ENCODE results near the gene CNPY4.

The CNPY4 gene

GRCh38 chr7:100167912-100168323 lies 48.5 kb downstream of the CNPY4 start:
- DNase-seq (ENCODE audit: low read depth in 3 of 3), result no peak

DNA sequence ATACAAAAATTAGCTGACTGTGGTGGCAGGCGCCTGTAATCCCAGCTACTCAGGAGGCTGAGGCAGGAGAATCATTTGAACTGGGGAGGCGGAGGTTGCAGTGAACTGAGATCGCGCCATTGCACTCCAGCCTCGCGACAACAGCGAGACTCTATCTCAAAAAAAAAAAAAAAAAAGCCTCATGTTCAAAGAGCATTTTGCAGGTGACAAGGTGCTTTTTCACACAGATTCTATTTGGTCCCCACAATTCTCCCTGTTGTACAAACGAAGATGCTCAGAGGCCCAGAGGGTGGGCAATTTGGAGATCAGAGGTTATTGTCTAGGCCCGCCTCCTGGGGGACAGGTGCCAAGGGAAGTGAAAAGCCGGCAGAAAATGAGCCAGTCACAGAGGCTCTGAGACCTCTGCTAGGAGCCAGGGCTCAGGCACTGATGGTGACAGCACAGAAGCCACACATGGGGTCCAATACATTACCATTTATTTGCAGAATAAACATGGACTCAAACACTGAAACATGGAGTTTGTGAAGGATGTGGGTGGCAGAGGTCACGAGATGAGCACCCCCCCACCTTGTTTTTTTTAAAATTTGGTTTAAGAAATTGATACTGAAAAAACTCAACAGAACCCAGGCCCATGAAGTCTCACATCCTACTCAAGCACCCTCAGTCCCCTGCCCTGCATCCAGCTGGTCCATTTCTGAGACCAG lies 49.9 kb downstream of the CNPY4 start:
- no peak for DNase-seq (ENCODE audit: low read depth in 3 of 3)

GRCh38 chr7:100170101-100170897 lies 50.9 kb downstream of the CNPY4 start:
- DNase-seq (ENCODE audit: low read depth in 3 of 3), result no peak

GRCh38 chr7:100171087-100171681 lies 51.8 kb downstream of the CNPY4 start:
- DNase-seq (ENCODE audit: low read depth in 3 of 3), result no peak

GRCh38 chr7:100171840-100172239 lies 52.4 kb downstream of the CNPY4 start:
- DNase-seq (ENCODE audit: low read depth in 3 of 3), result no peak

DNA sequence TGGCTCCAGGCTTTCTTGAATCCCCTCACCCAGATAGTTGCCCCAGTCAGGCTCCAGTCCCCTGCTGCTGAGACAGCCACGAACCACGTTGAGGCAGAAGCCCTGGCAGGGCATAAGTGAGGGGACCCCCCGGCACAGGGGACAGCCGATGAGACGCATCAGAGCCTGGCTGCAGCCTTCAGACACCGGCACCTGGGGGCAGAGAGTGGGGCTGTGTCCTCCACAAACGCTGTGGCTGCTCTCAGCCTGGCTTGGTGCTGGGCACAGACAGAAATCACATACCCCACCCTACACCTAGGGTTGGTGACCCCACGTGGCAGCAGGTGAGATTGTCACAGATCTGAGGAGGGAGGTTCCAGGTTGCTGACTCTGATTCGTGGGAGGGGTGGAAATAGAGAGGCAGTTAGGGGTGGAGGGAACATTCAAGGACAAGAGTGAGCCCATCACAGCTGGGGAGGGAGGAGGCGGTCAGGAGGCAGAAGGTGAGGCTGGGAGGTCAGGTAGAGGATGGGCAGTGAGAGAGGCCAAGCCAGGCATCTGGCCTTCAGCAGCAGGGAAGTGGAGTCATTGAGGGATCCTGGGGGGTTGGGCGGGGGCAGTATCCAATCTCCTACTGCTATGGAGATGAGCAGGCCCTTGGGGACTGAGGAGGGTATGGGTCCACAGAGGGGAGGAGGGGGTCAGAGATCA lies 54.5 kb downstream of the CNPY4 start:
- no peak for DNase-seq (ENCODE audit: low read depth in 3 of 3)

DNA sequence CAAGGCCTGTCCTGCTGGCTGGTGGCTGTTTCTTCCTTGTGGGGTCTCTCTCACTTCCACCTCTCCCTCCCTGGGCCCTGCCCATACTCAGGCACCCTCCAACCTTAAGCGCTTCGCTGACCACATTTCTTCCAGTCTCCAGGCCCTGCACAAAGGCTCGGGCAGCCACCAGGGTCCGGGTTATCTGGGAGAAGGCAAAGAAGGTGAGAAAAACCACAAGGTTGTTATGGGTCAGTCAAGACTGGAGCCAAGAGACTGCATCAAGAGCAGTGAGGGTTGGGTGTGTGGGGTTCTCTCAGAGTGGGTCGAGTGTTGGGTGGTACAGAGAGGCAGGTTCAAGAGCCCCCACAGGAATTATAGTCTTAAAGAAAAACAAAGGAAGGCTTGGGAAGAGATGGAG lies 55.1 kb downstream of the CNPY4 start:
- DNase-seq (ENCODE audit: low read depth in 3 of 3), result no peak

All from stimulated activated CD4-positive, alpha-beta T cell treated with anti-CD3 and anti-CD28 coated beads, TNF-alpha, amount 100 ng/mL, for 4 hours (primary cell).